Measurements from ENCODE around the gene CNNM4. TPM values are rescaled to one million over a fixed set of nuclear protein-coding genes. Genes with fewer than 3 reads are reported as not detected.

CNNM4 gene
- total RNA-seq, 1 donor from 2014 or later: 4.7 TPM

- no peak for DNase-seq (ENCODE audit: extremely low read depth, low read depth, low spot score)
Measured at GRCh38 chr2:96828436-96828835, 67.7 kb downstream of the CNNM4 start.

- no peak for DNase-seq (ENCODE audit: extremely low read depth, low read depth, low spot score)
Measured at GRCh38 chr2:96828874-96829273, 68.2 kb downstream of the CNNM4 start.

GRCh38 chr2:96830044-96830562, 69.4 kb downstream of the CNNM4 start:
- DNase-seq (ENCODE audit: extremely low read depth, low read depth, low spot score): no peak

DNA sequence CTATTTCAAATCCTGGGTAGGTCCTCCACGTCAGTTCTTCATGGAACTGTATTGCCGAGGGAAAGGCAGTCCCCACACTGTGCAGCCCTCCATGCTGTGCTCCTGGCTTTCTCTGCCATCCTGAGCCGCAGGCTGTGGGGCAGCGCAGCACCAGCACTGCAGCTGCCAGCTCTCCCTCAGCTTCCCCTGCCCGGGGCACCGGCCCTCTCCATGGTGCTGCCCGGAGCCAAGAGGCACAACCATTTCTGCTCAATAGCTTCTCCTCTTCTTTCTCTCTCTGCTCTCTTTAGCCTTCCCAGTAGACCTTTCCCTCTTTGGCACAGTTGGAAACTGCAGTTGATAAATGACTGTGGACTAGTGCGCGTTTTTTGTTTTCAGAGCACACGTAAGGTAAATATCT, 71.0 kb downstream of the CNNM4 start:
- no peak for DNase-seq (ENCODE audit: extremely low read depth, low read depth, low spot score)

- DNase-seq (ENCODE audit: extremely low read depth, low read depth, low spot score): no peak
Measured at GRCh38 chr2:96832408-96832753, 71.7 kb downstream of the CNNM4 start.

- DNase-seq (ENCODE audit: extremely low read depth, low read depth, low spot score): no peak
Measured at GRCh38 chr2:96832754-96833507, 72.2 kb downstream of the CNNM4 start.

- no peak for DNase-seq (ENCODE audit: extremely low read depth, low read depth, low spot score)
Measured at GRCh38 chr2:96835830-96836229, 75.1 kb downstream of the CNNM4 start.

DNA sequence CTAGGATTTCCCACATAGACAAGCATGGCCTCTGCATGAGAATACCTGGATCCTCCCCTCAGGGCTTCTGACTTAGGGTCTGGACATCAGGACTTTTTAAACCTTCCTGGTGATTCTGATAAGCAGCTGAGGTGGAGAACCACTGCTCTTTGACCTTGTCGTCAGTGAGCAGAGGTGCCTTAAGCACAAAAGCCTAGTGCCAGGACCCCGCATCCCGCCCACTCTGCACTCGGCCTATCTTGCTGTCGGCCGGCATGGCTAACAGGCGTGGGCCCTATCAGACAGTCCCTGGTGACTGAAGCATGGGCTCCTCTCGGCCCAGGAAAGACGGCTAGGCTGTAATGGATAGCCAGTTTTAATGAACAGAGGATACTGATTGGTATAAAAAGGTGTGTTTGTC, 76.9 kb downstream of the CNNM4 start:
- no peak for DNase-seq (ENCODE audit: extremely low read depth, low read depth, low spot score)

GRCh38 chr2:96838345-96839292, 77.9 kb downstream of the CNNM4 start:
- no peak for DNase-seq (ENCODE audit: extremely low read depth, low read depth, low spot score)

DNA sequence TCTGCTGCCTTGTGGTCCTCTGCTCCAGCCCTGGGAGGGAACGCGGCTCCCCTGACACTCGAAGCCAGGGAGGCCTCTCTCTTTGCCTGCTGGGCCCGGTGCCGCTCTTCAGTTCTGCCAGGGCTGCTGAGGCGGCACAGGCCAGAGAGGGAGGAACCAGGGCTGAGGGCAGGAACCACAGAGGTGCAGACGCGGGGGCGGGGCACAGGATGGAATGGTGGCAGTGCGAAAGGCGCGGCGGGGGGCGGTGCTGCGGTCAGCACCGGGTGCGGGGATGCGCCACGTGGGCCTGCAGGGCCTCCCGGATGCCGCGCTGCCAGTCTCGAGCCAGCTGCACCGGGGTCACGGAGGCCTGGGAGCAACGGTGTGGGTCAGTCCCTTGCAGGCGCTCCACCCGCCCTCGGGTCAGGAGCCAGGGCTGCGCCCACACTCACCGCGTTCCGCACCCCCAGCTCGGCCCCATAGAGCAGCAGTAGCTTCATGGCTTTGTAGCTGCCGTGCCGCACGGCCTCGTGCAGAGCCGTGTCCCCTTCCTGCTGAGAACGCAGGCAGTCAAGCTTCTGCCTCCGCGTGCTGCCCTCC, 78.7 kb downstream of the CNNM4 start:
- DNase-seq (ENCODE audit: extremely low read depth, low read depth, low spot score): no peak

DNA sequence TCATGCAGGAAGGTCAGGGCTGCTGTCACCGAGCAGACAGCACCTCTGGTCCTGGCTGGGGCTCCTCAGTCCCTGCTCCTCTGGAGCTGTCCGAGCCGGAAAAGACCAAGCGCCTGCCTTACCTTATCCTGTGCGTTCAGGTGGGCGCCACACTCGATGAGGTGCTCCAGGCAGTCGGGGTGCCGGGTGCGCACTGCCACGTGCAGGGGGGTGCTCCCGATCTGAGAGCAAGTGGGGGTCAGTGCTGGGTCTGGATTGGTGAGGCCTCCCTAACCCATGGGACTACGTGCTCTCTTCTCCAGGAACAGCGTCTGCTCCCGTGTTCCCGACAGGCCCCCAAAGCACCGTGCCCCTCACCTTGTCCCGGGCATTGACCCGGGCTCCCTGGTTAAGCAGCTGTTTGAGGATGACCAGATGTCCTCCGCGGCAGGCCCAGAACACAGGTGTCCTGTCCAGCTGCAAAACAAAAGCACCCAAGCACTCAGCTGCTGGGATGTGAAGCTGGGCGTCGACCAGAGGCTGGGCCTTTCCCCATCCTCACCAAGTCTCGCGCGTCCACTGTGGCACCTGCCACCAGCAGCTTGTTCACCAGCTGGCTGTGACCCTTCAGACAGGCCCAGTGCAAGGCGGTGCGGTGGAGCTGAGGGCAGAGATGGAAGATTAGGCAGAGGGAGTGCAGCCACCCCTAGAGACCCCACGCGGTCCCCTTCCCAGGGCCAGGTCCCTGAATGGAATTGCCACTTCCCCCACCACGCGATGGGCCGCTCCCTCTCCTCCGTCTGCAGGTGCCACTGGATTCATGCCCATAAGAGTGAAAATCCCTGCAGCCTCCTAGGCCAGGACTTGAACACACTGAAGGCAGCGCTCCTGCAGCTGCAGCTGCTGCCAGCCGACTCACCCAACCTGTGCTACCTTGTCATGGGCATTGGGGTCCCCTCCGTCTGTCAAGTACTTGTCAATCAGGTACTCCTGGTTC, 79.5 kb downstream of the CNNM4 start:
- DNase-seq (ENCODE audit: extremely low read depth, low read depth, low spot score): no peak

GRCh38 chr2:96841701-96842495, 81.2 kb downstream of the CNNM4 start:
- no peak for DNase-seq (ENCODE audit: extremely low read depth, low read depth, low spot score)

DNA sequence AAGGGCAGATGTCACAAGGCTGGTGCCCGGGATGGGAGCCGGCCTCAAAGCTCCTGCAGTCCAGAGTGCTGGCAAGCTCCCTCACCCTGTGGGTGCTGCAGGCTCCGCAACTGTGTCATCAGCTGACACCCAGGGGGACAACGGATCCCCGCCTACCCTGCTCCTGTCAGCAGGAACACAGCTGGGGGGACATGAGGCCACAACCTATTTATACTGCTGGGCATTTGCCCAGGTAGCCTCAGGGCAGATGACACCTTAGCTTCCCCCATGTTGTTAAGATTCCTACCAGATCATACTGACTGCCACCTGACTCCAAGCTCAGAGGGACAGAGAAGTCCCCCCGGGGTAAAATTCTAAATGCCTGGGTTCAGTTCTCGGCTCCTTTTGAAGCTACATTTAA, 81.9 kb downstream of the CNNM4 start:
- no peak for DNase-seq (ENCODE audit: extremely low read depth, low read depth, low spot score)

DNA sequence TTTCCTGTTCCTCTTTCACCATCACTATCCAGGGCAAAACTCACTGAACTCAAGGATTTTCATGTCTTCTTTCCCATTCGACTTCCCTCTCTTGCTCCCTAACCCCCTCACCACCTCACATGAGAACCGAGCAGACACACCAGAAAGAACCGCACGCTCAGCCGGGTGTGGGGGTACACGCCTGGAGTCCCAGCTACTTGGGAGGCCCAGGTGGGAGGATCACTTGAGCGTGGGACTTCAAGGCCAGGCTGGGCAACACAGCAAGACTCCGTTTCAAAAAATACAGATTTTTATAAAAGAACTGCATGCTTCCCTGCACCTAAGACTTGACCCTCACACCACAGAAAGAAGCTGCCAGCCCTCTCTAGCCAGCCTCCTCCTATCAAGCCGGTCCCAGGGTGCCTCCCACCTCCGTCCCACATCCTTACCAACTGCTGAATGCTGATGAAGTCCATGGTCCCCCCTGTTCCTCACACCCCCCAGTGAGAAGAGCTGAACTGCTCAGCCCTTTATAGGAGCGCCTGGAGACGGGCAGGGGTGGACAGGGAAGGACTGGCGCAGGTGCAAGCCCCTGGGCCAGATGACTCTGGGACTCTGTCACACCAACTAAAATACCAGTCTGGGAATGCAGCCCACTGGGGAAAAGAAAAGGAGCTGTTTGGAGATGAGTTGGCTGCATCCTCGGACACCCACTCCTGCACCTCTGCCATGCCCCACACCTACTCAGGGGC, 83.0 kb downstream of the CNNM4 start, which contains the start of gene ANKRD23:
TSS of gene ANKRD23 (minus strand) at position 484 of the 731 bp plus-strand sequence. CDS start at position 455, 29 bp downstream.
- DNase-seq (ENCODE audit: extremely low read depth, low read depth, low spot score): no peak

GRCh38 chr2:96844405-96844808, 83.7 kb downstream of the CNNM4 start:
- DNase-seq (ENCODE audit: extremely low read depth, low read depth, low spot score): no peak

- no peak for DNase-seq (ENCODE audit: extremely low read depth, low read depth, low spot score)
Measured at GRCh38 chr2:96846825-96847224, 86.1 kb downstream of the CNNM4 start.

DNA sequence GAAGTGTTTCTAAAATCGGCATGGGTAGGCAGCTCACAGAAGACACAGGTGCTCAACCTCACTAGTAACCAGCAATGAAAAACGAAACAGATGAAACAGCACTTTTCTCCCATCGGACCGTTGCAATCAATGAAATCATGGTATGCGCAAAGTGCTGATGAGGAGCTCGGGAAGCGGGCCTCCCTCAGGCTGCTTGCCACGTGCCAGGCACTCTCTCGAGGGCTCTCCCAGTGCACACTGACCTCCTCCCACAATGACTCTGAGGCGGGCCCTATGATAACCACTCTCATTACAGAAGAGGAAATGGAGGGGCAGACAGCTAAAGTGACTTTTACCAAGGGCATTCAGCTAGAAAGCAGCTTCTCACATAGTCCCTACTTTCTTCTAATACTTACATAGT, 86.9 kb downstream of the CNNM4 start:
- DNase-seq (ENCODE audit: extremely low read depth, low read depth, low spot score): no peak

DNA sequence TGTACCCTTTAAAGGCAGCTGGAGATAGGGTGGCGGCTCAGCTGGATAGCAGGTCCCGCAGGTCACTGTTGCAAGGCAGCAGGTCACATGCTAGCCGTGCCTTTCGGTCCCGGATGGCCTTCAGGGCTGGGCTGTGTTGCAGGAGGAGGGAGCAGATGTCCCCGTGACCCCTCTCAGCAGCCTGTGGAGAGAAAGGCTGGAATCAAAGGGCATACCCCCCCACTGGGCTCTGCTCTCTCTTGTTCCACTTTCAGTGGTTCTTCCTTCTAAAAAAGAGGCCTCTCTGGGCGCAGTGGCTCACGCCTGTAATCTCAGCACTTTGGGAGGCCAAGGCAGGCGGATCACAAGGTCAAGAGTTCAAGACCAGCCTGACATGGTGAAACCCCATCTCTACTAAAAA, 87.6 kb downstream of the CNNM4 start:
- no peak for DNase-seq (ENCODE audit: extremely low read depth, low read depth, low spot score)

DNA sequence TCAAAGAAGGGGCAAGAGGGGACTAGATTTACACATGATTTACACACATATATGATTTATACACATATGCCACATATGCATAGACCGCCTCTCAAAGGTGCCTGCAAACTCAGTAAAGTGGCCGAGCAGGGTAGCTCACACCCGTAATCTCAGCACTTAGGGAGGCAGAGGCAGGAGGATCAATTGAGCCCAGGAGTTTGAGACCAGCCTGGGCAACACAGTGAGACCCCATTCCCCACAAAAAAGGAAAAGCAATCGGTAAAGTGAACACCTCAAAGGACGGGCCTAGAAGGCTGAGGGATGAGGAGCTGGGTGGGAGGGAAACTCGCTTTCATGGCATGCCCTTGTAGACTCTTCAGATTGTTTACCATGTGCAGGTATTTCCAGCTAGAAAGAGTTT, 92.0 kb downstream of the CNNM4 start:
- no peak for DNase-seq (ENCODE audit: extremely low read depth, low read depth, low spot score)

Measured in glomerular endothelial cell (primary cell).